ENCODE measurements around the gene LBX2. TPM values are rescaled to one million over a fixed set of nuclear protein-coding genes. Genes with fewer than 3 reads are reported as not detected.

Gene LBX2
- total and polyA plus RNA-seq, 9 of the 15 experiments (the other 6 are each of a cell fraction or from before 2014, with no cell fraction given) = 0.39 to 6.2 (median 1.8) TPM; not detected in 1

DNA sequence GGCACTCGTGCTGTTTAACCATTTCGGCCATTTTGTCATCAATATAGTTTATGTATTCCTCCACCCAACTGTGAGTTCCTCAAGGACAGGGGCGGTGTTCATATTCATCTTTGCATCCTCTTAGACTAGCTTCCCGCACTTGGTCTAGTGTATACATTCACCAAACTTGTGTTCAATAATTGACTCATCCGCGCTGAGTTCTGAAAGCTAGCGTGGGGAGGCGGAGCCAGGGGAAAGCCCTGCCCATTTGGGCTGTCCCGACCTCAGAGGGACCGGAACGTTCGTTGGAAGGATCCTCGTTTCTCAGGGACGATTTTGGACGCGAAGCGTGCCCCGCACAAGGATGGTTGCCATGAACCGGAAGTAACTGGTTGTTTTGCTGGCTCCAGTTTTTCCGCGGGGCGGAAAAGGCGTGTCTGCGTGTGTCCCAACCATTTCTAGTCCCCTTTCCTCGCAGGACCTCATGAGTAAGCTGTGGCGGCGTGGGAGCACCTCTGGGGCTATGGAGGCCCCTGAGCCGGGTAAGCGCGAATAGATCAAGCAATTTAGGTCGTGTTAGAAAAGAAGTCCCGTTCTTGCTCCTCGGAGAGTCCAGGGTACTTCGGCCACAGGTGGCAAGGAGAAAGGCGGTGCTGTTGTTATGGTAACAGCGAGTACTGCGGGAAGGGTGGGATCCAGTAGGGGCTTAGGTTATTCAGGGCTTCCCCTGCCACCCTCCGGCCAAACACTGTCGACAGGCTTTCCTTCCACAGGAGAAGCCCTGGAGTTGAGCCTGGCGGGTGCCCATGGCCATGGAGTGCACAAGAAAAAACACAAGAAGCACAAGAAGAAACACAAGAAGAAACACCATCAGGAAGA lies 44.5 kb downstream of the LBX2 start, which contains the start of gene INO80B (continued):
- TF ChIP-seq, protein P1, sequence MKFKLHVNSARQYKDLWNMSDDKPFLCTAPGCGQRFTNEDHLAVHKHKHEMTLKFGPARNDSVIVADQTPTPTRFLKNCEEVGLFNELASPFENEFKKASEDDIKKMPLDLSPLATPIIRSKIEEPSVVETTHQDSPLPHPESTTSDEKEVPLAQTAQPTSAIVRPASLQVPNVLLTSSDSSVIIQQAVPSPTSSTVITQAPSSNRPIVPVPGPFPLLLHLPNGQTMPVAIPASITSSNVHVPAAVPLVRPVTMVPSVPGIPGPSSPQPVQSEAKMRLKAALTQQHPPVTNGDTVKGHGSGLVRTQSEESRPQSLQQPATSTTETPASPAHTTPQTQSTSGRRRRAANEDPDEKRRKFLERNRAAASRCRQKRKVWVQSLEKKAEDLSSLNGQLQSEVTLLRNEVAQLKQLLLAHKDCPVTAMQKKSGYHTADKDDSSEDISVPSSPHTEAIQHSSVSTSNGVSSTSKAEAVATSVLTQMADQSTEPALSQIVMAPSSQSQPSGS (CRISPR knock-in tag; IDR thresholded peaks at IDR 0.05) = no peak
- TF ChIP-seq NCOA2 (IDR thresholded peaks at IDR 0.05; ENCODE audit: partially characterized antibody in 2 of 2) (peak in 1 of 2 experiments; percentile 96), ZNF561 (CRISPR knock-in tag; conservative IDR thresholded peaks at IDR 0.05) (no peak), ZBED1 (IDR thresholded peaks at IDR 0.05) (no peak), CREBBP (IDR thresholded peaks at IDR 0.05; ENCODE audit: low read depth, low read length) (no peak), ARID2 (IDR thresholded peaks at IDR 0.05) (no peak), MAFF (IDR thresholded peaks at IDR 0.05; ENCODE audit: low read length) (peak; percentile 37; the same call in 1 of the 2 replicates), ZBTB17 (CRISPR knock-in tag; IDR thresholded peaks at IDR 0.05) (no peak; the same call in 1 of the 2 replicates), BRD4 (IDR thresholded peaks at IDR 0.05) (0 out of 2 replicates have a peak, but pooled peaks have one; percentile 68), BMI1 (IDR thresholded peaks at IDR 0.05; ENCODE audit: low read length) (no peak; the same call in 1 of the 2 replicates), PHF21A (IDR thresholded peaks at IDR 0.05; ENCODE audit: borderline replicate concordance, low read depth) (no peak), NRF1 (conservative IDR thresholded peaks at IDR 0.05 in 1 of 2, IDR thresholded peaks at IDR 0.05 in 1 of 2) (peak; percentile 45 to 54; a peak in 3 of 4 replicates), HDAC6 (IDR thresholded peaks at IDR 0.05; ENCODE audit: low read depth, low read length) (0 out of 2 replicates have a peak, but pooled peaks have one; percentile 51), ELF1 (tag; IDR thresholded peaks at IDR 0.05) (peak; percentile 99), CAMTA2 (CRISPR knock-in tag; conservative IDR thresholded peaks at IDR 0.05) (no peak), SMAD4 (CRISPR knock-in tag; conservative IDR thresholded peaks at IDR 0.05) (peak; percentile 72), CREB1 (IDR thresholded peaks at IDR 0.05) (peak; percentile 73; the same call in 1 of the 2 replicates), CREB1 (CRISPR knock-in tag; IDR thresholded peaks at IDR 0.05) (peak; percentile 87), SP2 (IDR thresholded peaks at IDR 0.05; ENCODE audit: extremely low read depth, low read depth, low read length, poor library complexity, severe bottlenecking) (no peak)
- TF ChIP-seq, protein P2, sequence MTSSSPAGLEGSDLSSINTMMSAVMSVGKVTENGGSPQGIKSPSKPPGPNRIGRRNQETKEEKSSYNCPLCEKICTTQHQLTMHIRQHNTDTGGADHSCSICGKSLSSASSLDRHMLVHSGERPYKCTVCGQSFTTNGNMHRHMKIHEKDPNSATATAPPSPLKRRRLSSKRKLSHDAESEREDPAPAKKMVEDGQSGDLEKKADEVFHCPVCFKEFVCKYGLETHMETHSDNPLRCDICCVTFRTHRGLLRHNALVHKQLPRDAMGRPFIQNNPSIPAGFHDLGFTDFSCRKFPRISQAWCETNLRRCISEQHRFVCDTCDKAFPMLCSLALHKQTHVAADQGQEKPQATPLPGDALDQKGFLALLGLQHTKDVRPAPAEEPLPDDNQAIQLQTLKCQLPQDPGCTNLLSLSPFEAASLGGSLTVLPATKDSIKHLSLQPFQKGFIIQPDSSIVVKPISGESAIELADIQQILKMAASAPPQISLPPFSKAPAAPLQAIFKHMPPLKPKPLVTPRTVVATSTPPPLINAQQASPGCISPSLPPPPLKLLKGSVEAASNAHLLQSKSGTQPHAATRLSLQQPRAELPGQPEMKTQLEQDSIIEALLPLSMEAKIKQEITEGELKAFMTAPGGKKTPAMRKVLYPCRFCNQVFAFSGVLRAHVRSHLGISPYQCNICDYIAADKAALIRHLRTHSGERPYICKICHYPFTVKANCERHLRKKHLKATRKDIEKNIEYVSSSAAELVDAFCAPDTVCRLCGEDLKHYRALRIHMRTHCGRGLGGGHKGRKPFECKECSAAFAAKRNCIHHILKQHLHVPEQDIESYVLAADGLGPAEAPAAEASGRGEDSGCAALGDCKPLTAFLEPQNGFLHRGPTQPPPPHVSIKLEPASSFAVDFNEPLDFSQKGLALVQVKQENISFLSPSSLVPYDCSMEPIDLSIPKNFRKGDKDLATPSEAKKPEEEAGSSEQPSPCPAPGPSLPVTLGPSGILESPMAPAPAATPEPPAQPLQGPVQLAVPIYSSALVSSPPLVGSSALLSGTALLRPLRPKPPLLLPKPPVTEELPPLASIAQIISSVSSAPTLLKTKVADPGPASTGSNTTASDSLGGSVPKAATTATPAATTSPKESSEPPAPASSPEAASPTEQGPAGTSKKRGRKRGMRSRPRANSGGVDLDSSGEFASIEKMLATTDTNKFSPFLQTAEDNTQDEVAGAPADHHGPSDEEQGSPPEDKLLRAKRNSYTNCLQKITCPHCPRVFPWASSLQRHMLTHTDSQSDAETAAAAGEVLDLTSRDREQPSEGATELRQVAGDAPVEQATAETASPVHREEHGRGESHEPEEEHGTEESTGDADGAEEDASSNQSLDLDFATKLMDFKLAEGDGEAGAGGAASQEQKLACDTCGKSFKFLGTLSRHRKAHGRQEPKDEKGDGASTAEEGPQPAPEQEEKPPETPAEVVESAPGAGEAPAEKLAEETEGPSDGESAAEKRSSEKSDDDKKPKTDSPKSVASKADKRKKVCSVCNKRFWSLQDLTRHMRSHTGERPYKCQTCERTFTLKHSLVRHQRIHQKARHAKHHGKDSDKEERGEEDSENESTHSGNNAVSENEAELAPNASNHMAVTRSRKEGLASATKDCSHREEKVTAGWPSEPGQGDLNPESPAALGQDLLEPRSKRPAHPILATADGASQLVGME (CRISPR knock-in tag; IDR thresholded peaks at IDR 0.05) = 0 out of 2 replicates have a peak, but pooled peaks have one; percentile 26
- TF ChIP-seq, protein P3, sequence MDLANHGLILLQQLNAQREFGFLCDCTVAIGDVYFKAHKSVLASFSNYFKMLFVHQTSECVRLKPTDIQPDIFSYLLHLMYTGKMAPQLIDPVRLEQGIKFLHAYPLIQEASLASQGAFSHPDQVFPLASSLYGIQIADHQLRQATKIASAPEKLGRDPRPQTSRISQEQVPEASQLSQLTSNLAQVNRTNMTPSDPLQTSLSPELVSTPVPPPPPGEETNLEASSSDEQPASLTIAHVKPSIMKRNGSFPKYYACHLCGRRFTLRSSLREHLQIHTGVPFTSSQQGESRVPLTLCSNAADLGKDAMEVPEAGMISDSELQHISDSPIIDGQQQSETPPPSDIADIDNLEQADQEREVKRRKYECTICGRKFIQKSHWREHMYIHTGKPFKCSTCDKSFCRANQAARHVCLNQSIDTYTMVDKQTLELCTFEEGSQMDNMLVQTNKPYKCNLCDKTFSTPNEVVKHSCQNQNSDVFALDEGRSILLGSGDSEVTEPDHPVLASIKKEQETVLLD (IDR thresholded peaks at IDR 0.05) = peak; percentile 45; the same call in 1 of the 2 replicates

Data from K562 (cell line).